SK-N-SH treated with all-trans-retinoic acid at 6 μM for 48 hours (cell line): Measurements from ENCODE around the gene TUFT1.
A peak's percentile ranks its signal among the peaks of the same experiment; 100 is the strongest.
"Not testable (repeated sequence)": the region's sequence is repeated elsewhere in the genome, so short reads cannot be mapped to it uniquely, and the experiment has no call there.

Source experiments
- ATAC-seq: fragments of 200-7000 bp; cut with Tn5 transposase; 3 replicates; pipeline ENCODE4 v1.9.1; 2020; ENCODE audit warnings: mild to moderate bottlenecking, moderate library complexity
- ARNTL ChIP-seq: fragments of 450-650 bp; formaldehyde crosslinking; IDR thresholded peaks from 2 replicates; pipeline ENCODE4 v1.5.0; 2020; ENCODE audit warnings: low read depth, mild to moderate bottlenecking, moderate library complexity, borderline replicate concordance
- CSRNP3 ChIP-seq: fragments of 250-450 bp; sonication (Bioruptor Pico); IDR thresholded peaks from 2 replicates; pipeline ENCODE4 v1.5.1; 2021; ENCODE audit warnings: mild to moderate bottlenecking, moderate library complexity
- ESRRG ChIP-seq: fragments of 250-450 bp; sonication (Bioruptor Pico); IDR thresholded peaks from 2 replicates; pipeline ENCODE4 v1.6.1; 2021; ENCODE audit warnings: mild to moderate bottlenecking
- ISL1 ChIP-seq: fragments of 250-450 bp; sonication (Bioruptor Pico); IDR thresholded peaks from 2 replicates; pipeline ENCODE4 v2.1.2; 2022; ENCODE audit warnings: mild to moderate bottlenecking, moderate library complexity
- OSR1 ChIP-seq: fragments of 250-450 bp; sonication (Bioruptor Pico); IDR thresholded peaks from 2 replicates; pipeline ENCODE4 v1.8.0; 2022; ENCODE audit warnings: moderate library complexity, mild to moderate bottlenecking, inconsistent platforms
- PATZ1 ChIP-seq: fragments of 250-450 bp; sonication (Bioruptor Pico); IDR thresholded peaks from 2 replicates; pipeline ENCODE4 v1.8.0; 2020; ENCODE audit warnings: mild to moderate bottlenecking, moderate library complexity, borderline replicate concordance
- POU6F1 ChIP-seq: fragments of 250-450 bp; sonication (Bioruptor Pico); IDR thresholded peaks from 2 replicates; pipeline ENCODE4 v1.8.0; 2021; ENCODE audit warnings: low read depth, mild to moderate bottlenecking, moderate library complexity, borderline replicate concordance
- PPARA ChIP-seq: fragments of 250-450 bp; sonication (Bioruptor Pico); IDR thresholded peaks from 2 replicates; pipeline ENCODE4 v1.5.0; 2020; ENCODE audit warnings: mild to moderate bottlenecking, borderline replicate concordance
- RARB ChIP-seq: fragments of 250-450 bp; sonication (Bioruptor Pico); IDR thresholded peaks from 2 replicates; pipeline ENCODE4 v1.8.0; 2021; ENCODE audit warnings: mild to moderate bottlenecking, moderate library complexity
- SNAI2 ChIP-seq: fragments of 250-450 bp; sonication (Bioruptor Pico); IDR thresholded peaks from 2 replicates; pipeline ENCODE4 v1.5.0; 2020; ENCODE audit warnings: mild to moderate bottlenecking, moderate library complexity
- TCF4 ChIP-seq: fragments of 250-450 bp; sonication (Bioruptor Pico); IDR thresholded peaks from 2 replicates; pipeline ENCODE4 v1.8.0; 2021; ENCODE audit warnings: mild to moderate bottlenecking, moderate library complexity, borderline replicate concordance
- TSHZ2 ChIP-seq: fragments of 250-450 bp; sonication (Bioruptor Pico); IDR thresholded peaks from 2 replicates; pipeline ENCODE4 v1.5.0; 2020; ENCODE audit warnings: mild to moderate bottlenecking, moderate library complexity
- ZC3H10 ChIP-seq: fragments of 250-450 bp; sonication (Bioruptor Pico); IDR thresholded peaks from 2 replicates; pipeline ENCODE4 v1.5.1; 2021; ENCODE audit warnings: mild to moderate bottlenecking, moderate library complexity
- ZFP3 ChIP-seq: fragments of 250-450 bp; sonication (Bioruptor Pico); IDR thresholded peaks from 2 replicates; pipeline ENCODE4 v1.5.0; 2020; ENCODE audit warnings: mild to moderate bottlenecking, moderate library complexity
- ZFP30 ChIP-seq: fragments of 450-650 bp; formaldehyde crosslinking; IDR thresholded peaks from 2 replicates; pipeline ENCODE4 v1.5.0; 2022; ENCODE audit warnings: mild to moderate bottlenecking, moderate library complexity
- ZNF565 ChIP-seq: fragments of 450-650 bp; formaldehyde crosslinking; conservative IDR thresholded peaks from 2 replicates; pipeline ENCODE4 v1.5.0; 2020; ENCODE audit warnings: low read depth, mild to moderate bottlenecking, moderate library complexity
- ZNF70 ChIP-seq: fragments of 450-650 bp; formaldehyde crosslinking; IDR thresholded peaks from 2 replicates; pipeline ENCODE4 v1.5.0; 2020; ENCODE audit warnings: mild to moderate bottlenecking, moderate library complexity
- ZNF8 ChIP-seq: fragments of 450-650 bp; formaldehyde crosslinking; IDR thresholded peaks from 2 replicates; pipeline ENCODE4 v1.5.0; 2020; ENCODE audit warnings: mild to moderate bottlenecking, moderate library complexity

TUFT1 gene

GRCh38 chr1:151519667-151520066 is 20.4 kb upstream of the TUFT1 start:
- no peak for ATAC-seq
- TF ChIP-seq PPARA (CRISPR knock-in tag) (no peak), TSHZ2 (CRISPR knock-in tag) (no peak), RARB (CRISPR knock-in tag) (no peak), CSRNP3 (CRISPR knock-in tag) (no peak), ZNF70 (CRISPR knock-in tag) (no peak), OSR1 (CRISPR knock-in tag) (no peak), ESRRG (CRISPR knock-in tag) (no peak), ARNTL (CRISPR knock-in tag) (no peak), ZNF8 (CRISPR knock-in tag) (no peak), ISL1 (no peak), POU6F1 (no peak), PATZ1 (CRISPR knock-in tag) (no peak), SNAI2 (no peak)

GRCh38 chr1:151520359-151520758 is 19.8 kb upstream of the TUFT1 start:
- peak; percentile 32; the same call in 2 of the 3 replicates for ATAC-seq
- TF ChIP-seq ARNTL (CRISPR knock-in tag) (no peak), ISL1 (no peak), CSRNP3 (CRISPR knock-in tag) (no peak), TCF4 (no peak), PATZ1 (CRISPR knock-in tag) (no peak), TSHZ2 (CRISPR knock-in tag) (no peak), ZNF565 (no peak), PPARA (CRISPR knock-in tag) (no peak), ZNF8 (CRISPR knock-in tag) (no peak), SNAI2 (no peak), ZC3H10 (CRISPR knock-in tag) (no peak), ZFP30 (no peak), ZFP3 (CRISPR knock-in tag) (no peak)

- ATAC-seq: not testable (repeated sequence)
Observed at GRCh38 chr1:151522427-151522826, 17.7 kb upstream of the TUFT1 start.
